Raji (cell line): ENCODE measurements around the gene LYSMD3.

Experiments used
- POLR2A ChIP-seq: IDR thresholded peaks from 2 replicates; pipeline ENCODE4 v1.6.1; 2011; ENCODE audit warnings: low read depth, low read length, control low read depth; ENCODE audit not compliant: insufficient read depth

LYSMD3 gene

GRCh38 chr5:90528601-90529193 lies 687 bp downstream of the LYSMD3 start:
- TF ChIP-seq POLR2A, result no peak

DNA sequence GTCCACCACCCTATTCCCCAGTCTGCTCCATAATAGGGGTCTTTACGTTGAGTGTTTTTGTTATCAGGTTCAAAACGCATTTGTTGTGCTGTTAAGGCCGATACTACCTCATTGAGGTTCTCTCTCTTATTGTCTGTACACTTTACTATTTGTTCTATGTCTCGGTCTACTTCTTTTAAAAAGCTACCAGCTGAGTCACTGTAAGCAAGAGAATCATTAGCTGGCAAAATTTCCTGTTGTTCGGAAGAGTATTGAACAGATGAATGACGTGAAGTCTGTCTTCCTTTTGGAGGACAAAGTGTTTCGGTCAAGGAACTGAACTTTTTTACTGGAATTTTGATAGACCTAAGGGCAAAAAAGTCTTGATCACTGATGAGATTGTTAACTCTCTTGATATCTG lies 10.3 kb downstream of the LYSMD3 start:
- no peak for TF ChIP-seq POLR2A

- no peak for TF ChIP-seq POLR2A
Observed at GRCh38 chr5:90518661-90519060, 10.7 kb downstream of the LYSMD3 start.

DNA sequence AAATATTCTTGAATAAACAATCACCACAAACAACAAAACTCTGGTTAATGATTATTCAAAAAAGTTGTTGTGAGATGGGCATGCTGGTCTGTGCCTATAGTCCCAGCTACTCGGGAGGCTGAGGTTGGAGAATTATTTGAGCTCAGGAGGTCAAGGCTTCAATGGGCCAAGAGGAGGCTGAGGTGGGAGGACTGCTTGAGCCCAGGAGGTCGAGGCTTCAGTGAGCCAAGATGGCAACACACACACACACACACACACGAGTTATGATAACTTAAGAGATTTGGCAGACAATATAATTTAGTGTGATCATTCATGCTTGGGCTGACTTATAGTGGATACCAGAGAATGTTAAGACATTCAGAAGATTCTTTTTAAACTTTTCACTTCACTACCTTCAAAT lies 14.9 kb downstream of the LYSMD3 start:
- TF ChIP-seq POLR2A, result no peak

DNA sequence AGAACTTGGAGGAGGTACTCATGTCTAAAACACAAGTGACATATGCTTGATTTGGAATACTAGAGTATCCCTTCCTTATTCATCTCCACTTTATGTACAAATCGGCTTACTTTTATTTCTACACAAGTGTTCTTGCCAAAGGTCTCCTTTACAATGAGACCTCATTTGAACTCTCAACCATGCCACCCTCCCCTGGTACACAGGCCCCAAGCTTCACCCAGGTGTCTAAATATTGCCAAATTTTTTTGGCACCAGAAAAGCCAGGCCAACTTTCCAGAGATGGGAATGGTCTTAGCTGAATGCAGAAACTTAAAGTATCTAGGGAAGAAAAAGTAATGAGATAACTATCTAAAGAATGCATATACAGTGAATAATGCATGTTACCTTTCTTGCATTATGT lies 18.9 kb downstream of the LYSMD3 start:
- no peak for TF ChIP-seq POLR2A

DNA sequence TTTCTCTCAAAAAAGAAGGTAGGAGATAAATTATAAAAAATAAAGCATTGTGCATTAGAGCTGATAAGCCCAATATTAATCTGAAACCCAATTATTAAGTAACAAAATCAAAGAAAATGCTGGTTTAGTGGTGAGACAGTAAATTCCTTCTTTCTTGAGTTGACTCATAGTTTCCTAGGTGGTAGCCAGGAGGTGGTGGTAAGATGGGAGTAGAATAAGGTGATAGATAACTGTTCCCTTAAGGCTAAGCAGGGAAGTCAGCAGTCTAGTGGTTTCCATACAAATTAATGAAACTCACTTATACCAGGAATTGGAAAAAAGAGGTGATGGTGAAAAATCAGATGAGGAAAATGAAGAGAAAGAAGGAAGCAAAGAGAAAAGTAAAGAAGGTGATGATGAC lies 23.2 kb downstream of the LYSMD3 start:
- no peak for TF ChIP-seq POLR2A

GRCh38 chr5:90504743-90505142 lies 24.6 kb downstream of the LYSMD3 start:
- no peak for TF ChIP-seq POLR2A

DNA sequence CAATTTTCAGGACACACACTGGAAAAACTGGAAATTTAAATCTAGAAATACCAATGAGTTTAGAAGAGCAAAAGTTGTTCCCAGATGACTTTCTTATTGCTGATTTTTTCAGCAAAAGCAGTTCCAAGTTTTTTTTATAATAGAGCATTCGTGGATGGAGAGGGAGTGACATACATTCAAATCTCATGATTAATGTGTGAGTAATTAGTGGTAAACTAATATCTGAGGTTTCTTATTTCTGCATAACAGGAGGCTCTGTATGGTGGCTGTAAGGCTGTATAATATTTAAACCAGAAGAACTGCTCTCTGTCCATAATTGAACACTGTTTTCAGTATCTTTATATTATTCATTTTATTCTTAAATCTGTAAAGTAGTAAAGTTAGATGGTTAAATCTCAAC lies 25.8 kb downstream of the LYSMD3 start:
- no peak for TF ChIP-seq POLR2A

- TF ChIP-seq POLR2A, result no peak
Observed at GRCh38 chr5:90495146-90495545, 34.2 kb downstream of the LYSMD3 start.

DNA sequence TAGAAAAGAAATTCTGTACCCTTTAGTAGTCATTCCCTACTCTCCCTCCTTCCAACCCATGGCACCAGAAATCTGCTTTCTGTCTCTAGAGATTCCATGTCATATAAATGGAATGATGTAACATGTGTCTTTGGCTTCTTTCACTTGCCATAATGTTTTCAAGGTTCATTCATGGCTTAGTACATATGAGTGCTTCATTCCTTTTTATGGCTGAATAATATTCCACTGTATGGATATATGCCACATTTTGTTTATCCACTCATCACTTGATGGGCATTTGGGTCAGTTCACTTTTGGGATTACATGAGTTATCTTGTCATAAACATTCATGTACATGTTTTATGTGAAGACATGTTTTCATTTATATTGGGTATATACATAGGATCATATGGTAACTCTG lies 35.3 kb downstream of the LYSMD3 start:
- TF ChIP-seq POLR2A, result no peak

DNA sequence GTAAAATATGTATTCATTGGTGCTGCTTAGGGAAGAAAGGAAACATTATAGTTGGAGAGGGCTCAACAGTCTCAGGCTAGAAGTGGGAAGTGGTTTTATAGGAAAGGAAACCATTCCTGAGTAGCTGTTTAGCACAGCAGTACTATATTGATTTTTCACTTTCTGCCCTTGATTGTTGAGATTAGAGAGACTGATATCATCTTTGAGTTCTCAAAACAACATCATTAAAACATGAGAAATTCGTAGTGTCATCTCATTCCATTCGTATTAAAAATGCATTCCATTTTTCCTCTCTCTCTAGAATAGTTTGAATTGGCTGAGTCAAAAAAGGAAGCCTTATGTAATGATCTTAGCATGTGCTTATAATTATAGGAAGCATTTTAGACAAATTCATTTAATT lies 40.6 kb downstream of the LYSMD3 start:
- TF ChIP-seq POLR2A, result no peak

DNA sequence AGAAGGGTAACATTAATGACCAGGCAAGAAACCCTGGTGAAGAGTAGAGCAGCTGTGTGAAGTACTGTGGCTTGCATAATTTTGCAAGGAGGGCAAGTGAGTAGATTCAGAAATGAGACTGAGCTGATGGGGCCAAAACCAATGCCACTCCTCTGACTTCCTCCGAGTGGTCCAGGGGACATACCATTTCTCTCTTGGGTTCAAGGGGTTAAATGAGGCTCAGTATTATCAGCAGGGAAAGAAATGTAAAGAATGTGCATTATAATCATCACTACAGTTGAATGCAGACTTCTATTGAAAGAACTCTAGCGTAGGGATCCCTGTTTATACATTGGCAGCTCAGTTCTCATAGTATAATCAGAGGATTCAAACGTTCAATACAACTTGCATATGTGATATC lies 44.8 kb downstream of the LYSMD3 start:
- no peak for TF ChIP-seq POLR2A

DNA sequence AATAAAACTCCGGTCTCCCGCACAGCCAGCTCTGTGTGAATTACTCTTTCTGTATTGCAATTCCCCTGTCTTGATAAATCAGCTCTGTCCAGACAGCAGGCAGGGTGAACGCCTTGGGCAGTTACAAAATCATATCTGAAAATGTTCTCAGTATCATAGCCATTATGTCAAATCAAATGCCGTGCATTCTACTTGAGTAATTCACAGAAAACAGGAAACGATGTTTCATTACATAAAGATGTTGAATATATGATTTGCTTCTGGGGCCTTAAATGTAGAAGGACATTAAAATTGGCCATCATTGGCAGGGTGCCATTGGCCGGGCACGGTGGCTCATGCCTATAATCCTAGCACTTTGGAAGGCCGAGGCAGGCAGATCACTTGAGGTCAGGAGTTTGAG lies 46.2 kb downstream of the LYSMD3 start:
- TF ChIP-seq POLR2A, result no peak

- TF ChIP-seq POLR2A, result no peak
Observed at GRCh38 chr5:90480699-90481098, 48.7 kb downstream of the LYSMD3 start.

- TF ChIP-seq POLR2A, result no peak
Observed at GRCh38 chr5:90479611-90480385, 49.6 kb downstream of the LYSMD3 start.

DNA sequence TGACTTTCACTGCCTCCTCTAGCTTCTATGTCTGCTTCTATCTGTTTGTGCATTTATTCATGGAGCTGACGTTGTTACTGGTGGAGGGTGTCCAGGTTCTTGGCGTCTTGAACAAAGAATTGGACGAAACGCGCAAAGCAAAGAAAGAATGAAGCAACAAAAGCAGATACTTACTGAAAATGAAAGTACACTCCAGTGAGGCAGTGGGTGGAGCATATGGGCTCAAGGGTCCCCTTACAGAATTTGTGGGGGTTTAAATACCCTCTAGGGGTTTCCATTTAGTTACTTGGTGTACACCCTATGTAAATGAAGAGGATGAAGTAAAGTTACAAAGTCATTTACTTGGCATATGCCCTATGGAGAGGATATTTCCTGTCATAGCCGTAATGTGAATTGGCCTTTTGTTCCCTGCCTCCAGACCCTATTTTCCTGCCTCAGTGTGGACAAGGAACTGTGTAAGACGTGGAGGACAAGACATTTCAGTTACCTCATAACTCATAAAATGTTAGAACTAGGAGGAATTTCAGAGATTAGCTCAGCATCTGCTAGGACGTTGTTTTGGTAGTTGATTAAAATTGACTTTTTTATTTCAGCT lies 51.7 kb downstream of the LYSMD3 start:
- TF ChIP-seq POLR2A, result no peak

- no peak for TF ChIP-seq POLR2A
Observed at GRCh38 chr5:90477073-90477472, 52.3 kb downstream of the LYSMD3 start.

DNA sequence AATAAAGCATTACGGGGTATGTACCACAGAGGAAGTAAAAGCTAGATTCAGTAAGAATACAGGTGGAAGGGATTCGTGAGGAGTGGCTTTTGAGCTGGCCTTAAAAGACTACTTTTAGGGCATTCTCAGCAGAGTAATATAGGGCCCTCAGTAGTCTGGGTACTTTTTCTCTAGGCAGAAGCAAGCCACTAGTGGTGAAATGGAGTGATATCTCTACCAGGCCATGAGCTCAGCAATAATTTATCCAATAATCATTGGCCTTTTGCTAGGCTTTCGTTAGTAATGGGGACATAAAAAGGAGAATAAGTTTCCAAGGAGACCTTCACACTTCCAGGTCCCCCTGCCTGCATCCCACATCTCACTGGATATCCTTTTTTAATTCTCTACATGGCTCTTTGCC lies 53.0 kb downstream of the LYSMD3 start:
- TF ChIP-seq POLR2A, result no peak
